SK-N-SH treated with all-trans-retinoic acid at 6 μM for 48 hours (cell line): Measurements from ENCODE around the gene SOHLH2.
A peak's percentile ranks its signal among the peaks of the same experiment; 100 is the strongest.

Experiments
- ATAC-seq: fragments of 200-7000 bp; cut with Tn5 transposase; 3 replicates; pipeline ENCODE4 v1.9.1; 2020; ENCODE audit warnings: mild to moderate bottlenecking, moderate library complexity
- ARNTL ChIP-seq: fragments of 450-650 bp; formaldehyde crosslinking; IDR thresholded peaks from 2 replicates; pipeline ENCODE4 v1.5.0; 2020; ENCODE audit warnings: low read depth, mild to moderate bottlenecking, moderate library complexity, borderline replicate concordance
- CSDC2 ChIP-seq: fragments of 250-450 bp; sonication (Bioruptor Pico); IDR thresholded peaks from 2 replicates; pipeline ENCODE4 v1.5.0; 2020; ENCODE audit warnings: mild to moderate bottlenecking, moderate library complexity
- ESRRG ChIP-seq: fragments of 250-450 bp; sonication (Bioruptor Pico); IDR thresholded peaks from 2 replicates; pipeline ENCODE4 v1.6.1; 2021; ENCODE audit warnings: mild to moderate bottlenecking
- GLIS3 ChIP-seq: fragments of 250-450 bp; sonication (Bioruptor Pico); IDR thresholded peaks from 2 replicates; pipeline ENCODE4 v1.5.0; 2020; ENCODE audit warnings: mild to moderate bottlenecking, moderate library complexity
- PPARA ChIP-seq: fragments of 250-450 bp; sonication (Bioruptor Pico); IDR thresholded peaks from 2 replicates; pipeline ENCODE4 v1.5.0; 2020; ENCODE audit warnings: mild to moderate bottlenecking, borderline replicate concordance
- RARB ChIP-seq: fragments of 250-450 bp; sonication (Bioruptor Pico); IDR thresholded peaks from 2 replicates; pipeline ENCODE4 v1.8.0; 2021; ENCODE audit warnings: mild to moderate bottlenecking, moderate library complexity
- SNAI2 ChIP-seq: fragments of 250-450 bp; sonication (Bioruptor Pico); IDR thresholded peaks from 2 replicates; pipeline ENCODE4 v1.5.0; 2020; ENCODE audit warnings: mild to moderate bottlenecking, moderate library complexity
- TCF4 ChIP-seq: fragments of 250-450 bp; sonication (Bioruptor Pico); IDR thresholded peaks from 2 replicates; pipeline ENCODE4 v1.8.0; 2021; ENCODE audit warnings: mild to moderate bottlenecking, moderate library complexity, borderline replicate concordance
- TOX ChIP-seq: fragments of 250-450 bp; sonication (Bioruptor Pico); IDR thresholded peaks from 2 replicates; pipeline ENCODE4 v1.8.0; 2021; ENCODE audit warnings: mild to moderate bottlenecking, moderate library complexity, borderline replicate concordance
- ZC3H10 ChIP-seq: fragments of 250-450 bp; sonication (Bioruptor Pico); IDR thresholded peaks from 2 replicates; pipeline ENCODE4 v1.5.1; 2021; ENCODE audit warnings: mild to moderate bottlenecking, moderate library complexity
- ZFP3 ChIP-seq: fragments of 250-450 bp; sonication (Bioruptor Pico); IDR thresholded peaks from 2 replicates; pipeline ENCODE4 v1.5.0; 2020; ENCODE audit warnings: mild to moderate bottlenecking, moderate library complexity
- ZNF565 ChIP-seq: fragments of 450-650 bp; formaldehyde crosslinking; conservative IDR thresholded peaks from 2 replicates; pipeline ENCODE4 v1.5.0; 2020; ENCODE audit warnings: low read depth, mild to moderate bottlenecking, moderate library complexity
- ZNF70 ChIP-seq: fragments of 450-650 bp; formaldehyde crosslinking; IDR thresholded peaks from 2 replicates; pipeline ENCODE4 v1.5.0; 2020; ENCODE audit warnings: mild to moderate bottlenecking, moderate library complexity
- TF ChIP-seq, protein P1 (sequence below): fragments of 250-450 bp; sonication (Bioruptor Pico); IDR thresholded peaks from 2 replicates; pipeline ENCODE4 v1.5.1; 2020; ENCODE audit warnings: low read depth, mild to moderate bottlenecking, moderate library complexity
- TF ChIP-seq, protein P2 (sequence below): fragments of 250-450 bp; sonication (Bioruptor Pico); IDR thresholded peaks from 2 replicates; pipeline ENCODE4 v1.8.0; 2020; ENCODE audit warnings: mild to moderate bottlenecking, moderate library complexity, borderline replicate concordance
- TF ChIP-seq, protein P3 (sequence below): fragments of 250-450 bp; sonication (Bioruptor Pico); IDR thresholded peaks from 2 replicates; pipeline ENCODE4 v1.5.0; 2020; ENCODE audit warnings: mild to moderate bottlenecking, moderate library complexity
- TF ChIP-seq, protein P4 (sequence below): fragments of 250-450 bp; sonication (Bioruptor Pico); IDR thresholded peaks from 2 replicates; pipeline ENCODE4 v1.5.1; 2021; ENCODE audit warnings: mild to moderate bottlenecking, moderate library complexity
- TF ChIP-seq, protein P5 (sequence below): fragments of 250-450 bp; sonication (Bioruptor Pico); IDR thresholded peaks from 2 replicates; pipeline ENCODE4 v1.8.0; 2021; ENCODE audit warnings: low read depth, mild to moderate bottlenecking, moderate library complexity, borderline replicate concordance

The SOHLH2 gene

DNA sequence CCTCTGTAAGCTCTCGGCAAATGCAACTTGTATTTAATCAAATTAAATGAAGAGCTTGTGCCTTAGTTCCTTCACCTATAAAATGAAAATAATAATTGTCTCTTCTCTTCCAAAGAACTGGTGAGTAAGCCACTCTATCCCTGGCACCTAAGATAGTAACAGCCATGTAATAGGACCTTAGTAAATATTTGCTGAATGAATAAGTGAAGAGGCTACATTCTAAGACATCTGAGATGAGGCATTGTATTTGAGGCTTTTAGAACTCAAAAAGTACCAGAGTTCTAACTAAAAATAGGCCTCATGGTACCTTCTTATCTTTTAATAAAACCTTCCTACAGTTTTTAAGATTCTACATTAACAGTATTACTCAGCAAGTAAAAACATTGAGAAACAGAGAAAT lies 65.9 kb downstream of the SOHLH2 start:
- TF ChIP-seq ZNF70 (CRISPR knock-in tag) = no peak
- TF ChIP-seq SNAI2 = no peak
- TF ChIP-seq, protein P1, sequence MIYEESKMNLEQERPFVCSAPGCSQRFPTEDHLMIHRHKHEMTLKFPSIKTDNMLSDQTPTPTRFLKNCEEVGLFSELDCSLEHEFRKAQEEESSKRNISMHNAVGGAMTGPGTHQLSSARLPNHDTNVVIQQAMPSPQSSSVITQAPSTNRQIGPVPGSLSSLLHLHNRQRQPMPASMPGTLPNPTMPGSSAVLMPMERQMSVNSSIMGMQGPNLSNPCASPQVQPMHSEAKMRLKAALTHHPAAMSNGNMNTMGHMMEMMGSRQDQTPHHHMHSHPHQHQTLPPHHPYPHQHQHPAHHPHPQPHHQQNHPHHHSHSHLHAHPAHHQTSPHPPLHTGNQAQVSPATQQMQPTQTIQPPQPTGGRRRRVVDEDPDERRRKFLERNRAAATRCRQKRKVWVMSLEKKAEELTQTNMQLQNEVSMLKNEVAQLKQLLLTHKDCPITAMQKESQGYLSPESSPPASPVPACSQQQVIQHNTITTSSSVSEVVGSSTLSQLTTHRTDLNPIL (CRISPR knock-in tag) = no peak
- TF ChIP-seq ZC3H10 (CRISPR knock-in tag) = no peak
- TF ChIP-seq CSDC2 (CRISPR knock-in tag) = no peak
- no peak for TF ChIP-seq TCF4 (CRISPR knock-in tag)
- TF ChIP-seq RARB (CRISPR knock-in tag) = no peak
- no peak for TF ChIP-seq TOX (CRISPR knock-in tag)
- TF ChIP-seq ARNTL (CRISPR knock-in tag) = no peak
- no peak for TF ChIP-seq PPARA
- peak; percentile 95 for ATAC-seq

DNA sequence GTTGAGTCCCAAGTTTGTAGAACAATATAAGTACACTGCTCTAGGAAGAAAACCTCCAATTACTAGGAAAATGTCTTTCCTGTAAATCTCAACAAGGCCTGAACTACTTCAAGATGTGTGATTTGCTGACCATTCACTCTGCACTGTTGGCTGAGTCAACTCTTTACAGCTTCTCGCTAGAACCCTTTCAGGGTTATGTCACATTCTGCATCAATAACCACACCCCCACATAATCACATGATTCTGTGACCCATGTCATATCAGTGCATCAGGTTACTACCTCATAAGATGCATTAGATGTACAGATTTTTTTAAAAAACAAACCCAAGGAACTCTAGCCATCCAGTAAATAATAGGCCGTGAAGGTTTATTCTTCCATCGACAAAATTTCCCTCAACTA lies 67.0 kb downstream of the SOHLH2 start:
- no peak for ATAC-seq
- TF ChIP-seq, protein P1 (CRISPR knock-in tag) = no peak
- TF ChIP-seq TOX (CRISPR knock-in tag) (no peak), ZC3H10 (CRISPR knock-in tag) (no peak), PPARA (no peak), ZFP3 (CRISPR knock-in tag) (no peak), ZNF565 (CRISPR knock-in tag) (no peak), GLIS3 (CRISPR knock-in tag) (no peak), SNAI2 (no peak)
- TF ChIP-seq, protein P2, sequence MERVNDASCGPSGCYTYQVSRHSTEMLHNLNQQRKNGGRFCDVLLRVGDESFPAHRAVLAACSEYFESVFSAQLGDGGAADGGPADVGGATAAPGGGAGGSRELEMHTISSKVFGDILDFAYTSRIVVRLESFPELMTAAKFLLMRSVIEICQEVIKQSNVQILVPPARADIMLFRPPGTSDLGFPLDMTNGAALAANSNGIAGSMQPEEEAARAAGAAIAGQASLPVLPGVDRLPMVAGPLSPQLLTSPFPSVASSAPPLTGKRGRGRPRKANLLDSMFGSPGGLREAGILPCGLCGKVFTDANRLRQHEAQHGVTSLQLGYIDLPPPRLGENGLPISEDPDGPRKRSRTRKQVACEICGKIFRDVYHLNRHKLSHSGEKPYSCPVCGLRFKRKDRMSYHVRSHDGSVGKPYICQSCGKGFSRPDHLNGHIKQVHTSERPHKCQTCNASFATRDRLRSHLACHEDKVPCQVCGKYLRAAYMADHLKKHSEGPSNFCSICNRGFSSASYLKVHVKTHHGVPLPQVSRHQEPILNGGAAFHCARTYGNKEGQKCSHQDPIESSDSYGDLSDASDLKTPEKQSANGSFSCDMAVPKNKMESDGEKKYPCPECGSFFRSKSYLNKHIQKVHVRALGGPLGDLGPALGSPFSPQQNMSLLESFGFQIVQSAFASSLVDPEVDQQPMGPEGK (CRISPR knock-in tag) = no peak
- TF ChIP-seq, protein P3, sequence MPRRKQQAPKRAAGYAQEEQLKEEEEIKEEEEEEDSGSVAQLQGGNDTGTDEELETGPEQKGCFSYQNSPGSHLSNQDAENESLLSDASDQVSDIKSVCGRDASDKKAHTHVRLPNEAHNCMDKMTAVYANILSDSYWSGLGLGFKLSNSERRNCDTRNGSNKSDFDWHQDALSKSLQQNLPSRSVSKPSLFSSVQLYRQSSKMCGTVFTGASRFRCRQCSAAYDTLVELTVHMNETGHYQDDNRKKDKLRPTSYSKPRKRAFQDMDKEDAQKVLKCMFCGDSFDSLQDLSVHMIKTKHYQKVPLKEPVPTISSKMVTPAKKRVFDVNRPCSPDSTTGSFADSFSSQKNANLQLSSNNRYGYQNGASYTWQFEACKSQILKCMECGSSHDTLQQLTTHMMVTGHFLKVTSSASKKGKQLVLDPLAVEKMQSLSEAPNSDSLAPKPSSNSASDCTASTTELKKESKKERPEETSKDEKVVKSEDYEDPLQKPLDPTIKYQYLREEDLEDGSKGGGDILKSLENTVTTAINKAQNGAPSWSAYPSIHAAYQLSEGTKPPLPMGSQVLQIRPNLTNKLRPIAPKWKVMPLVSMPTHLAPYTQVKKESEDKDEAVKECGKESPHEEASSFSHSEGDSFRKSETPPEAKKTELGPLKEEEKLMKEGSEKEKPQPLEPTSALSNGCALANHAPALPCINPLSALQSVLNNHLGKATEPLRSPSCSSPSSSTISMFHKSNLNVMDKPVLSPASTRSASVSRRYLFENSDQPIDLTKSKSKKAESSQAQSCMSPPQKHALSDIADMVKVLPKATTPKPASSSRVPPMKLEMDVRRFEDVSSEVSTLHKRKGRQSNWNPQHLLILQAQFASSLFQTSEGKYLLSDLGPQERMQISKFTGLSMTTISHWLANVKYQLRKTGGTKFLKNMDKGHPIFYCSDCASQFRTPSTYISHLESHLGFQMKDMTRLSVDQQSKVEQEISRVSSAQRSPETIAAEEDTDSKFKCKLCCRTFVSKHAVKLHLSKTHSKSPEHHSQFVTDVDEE = no peak

DNA sequence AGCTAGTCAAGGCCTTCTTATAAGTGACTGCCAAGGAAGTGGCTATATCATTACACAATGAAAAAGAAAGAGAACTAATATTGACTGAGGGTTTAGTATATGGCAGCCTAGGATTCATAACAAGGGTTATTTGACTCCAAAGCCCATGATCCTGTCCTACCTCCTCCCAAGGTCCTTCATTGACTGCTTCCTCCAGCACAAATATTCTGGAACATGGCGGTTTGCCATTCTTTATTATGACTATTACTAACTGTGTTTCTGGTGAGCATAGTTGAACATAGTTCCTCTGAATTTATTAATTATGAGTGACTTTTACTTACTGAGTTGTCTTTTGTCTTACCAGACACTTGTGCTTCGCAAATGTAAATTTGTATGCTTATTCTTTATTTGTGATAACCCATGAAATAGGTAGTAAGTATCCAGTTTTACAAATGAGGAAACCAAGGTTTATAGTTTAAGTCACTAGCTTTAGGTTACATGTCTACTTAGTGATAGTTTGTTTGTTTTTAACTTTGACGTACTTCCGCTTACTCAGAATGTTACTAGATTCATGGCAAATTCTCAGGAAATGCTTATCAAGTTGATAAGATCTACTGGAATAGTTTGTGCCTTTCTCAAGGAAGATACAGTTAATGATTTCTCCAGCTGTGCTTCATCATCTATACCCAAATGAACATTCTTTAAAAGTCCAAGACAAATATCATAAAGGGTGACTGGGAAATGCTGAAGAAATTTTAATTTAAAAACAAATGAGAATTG lies 67.7 kb downstream of the SOHLH2 start:
- TF ChIP-seq SNAI2 (no peak), ARNTL (CRISPR knock-in tag) (no peak), PPARA (no peak), ZC3H10 (CRISPR knock-in tag) (no peak), ESRRG (no peak), CSDC2 (CRISPR knock-in tag) (no peak), ZFP3 (CRISPR knock-in tag) (no peak), GLIS3 (CRISPR knock-in tag) (no peak)
- TF ChIP-seq, protein P1 (CRISPR knock-in tag) = no peak
- TF ChIP-seq, protein P4, sequence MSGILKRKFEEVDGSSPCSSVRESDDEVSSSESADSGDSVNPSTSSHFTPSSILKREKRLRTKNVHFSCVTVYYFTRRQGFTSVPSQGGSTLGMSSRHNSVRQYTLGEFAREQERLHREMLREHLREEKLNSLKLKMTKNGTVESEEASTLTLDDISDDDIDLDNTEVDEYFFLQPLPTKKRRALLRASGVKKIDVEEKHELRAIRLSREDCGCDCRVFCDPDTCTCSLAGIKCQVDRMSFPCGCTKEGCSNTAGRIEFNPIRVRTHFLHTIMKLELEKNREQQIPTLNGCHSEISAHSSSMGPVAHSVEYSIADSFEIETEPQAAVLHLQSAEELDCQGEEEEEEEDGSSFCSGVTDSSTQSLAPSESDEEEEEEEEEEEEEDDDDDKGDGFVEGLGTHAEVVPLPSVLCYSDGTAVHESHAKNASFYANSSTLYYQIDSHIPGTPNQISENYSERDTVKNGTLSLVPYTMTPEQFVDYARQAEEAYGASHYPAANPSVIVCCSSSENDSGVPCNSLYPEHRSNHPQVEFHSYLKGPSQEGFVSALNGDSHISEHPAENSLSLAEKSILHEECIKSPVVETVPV (CRISPR knock-in tag) = no peak
- TF ChIP-seq, protein P5, sequence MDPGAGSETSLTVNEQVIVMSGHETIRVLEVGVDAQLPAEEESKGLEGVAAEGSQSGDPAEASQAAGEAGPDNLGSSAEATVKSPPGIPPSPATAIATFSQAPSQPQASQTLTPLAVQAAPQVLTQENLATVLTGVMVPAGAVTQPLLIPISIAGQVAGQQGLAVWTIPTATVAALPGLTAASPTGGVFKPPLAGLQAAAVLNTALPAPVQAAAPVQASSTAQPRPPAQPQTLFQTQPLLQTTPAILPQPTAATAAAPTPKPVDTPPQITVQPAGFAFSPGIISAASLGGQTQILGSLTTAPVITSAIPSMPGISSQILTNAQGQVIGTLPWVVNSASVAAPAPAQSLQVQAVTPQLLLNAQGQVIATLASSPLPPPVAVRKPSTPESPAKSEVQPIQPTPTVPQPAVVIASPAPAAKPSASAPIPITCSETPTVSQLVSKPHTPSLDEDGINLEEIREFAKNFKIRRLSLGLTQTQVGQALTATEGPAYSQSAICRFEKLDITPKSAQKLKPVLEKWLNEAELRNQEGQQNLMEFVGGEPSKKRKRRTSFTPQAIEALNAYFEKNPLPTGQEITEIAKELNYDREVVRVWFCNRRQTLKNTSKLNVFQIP (CRISPR knock-in tag) = no peak
- TF ChIP-seq, protein P2 (CRISPR knock-in tag) = no peak
- no peak for ATAC-seq
